ENCODE data around the gene SCLT1.

- TF ChIP-seq GATA2 (IDR thresholded peaks at IDR 0.05; ENCODE audit: low read depth, low read length) (no peak), GATA3 (IDR thresholded peaks at IDR 0.05; ENCODE audit: low read depth, low read length) (no peak)
Observed at GRCh38 chr4:128841402-128841801, 251.9 kb downstream of the SCLT1 start.

All from SH-SY5Y (cell line).